Keratinocyte (primary cell): ENCODE results near the gene AZIN2.

Experiments
- EZH2 ChIP-seq: IDR thresholded peaks from one replicate; pipeline ENCODE4 v1.6.1; 2012; ENCODE audit warnings: inconsistent platforms, mild to moderate bottlenecking, low read length, moderate library complexity
- TF ChIP-seq, protein P1 (sequence below), 3 experiments: IDR thresholded peaks in 1 of 3; conservative IDR thresholded peaks in 1 of 3; optimal IDR thresholded peaks in 1 of 3; 2 replicates in 2 of 3; 3 replicates in 1 of 3; pipeline versions ENCODE3 to v1.5.1; 2011; ENCODE audit warnings: low read length in 3 of 3, mild to moderate bottlenecking in 3 of 3, moderate library complexity in 2 of 3, control low read depth in 1 of 3, inconsistent platforms in 1 of 3; ENCODE audit not compliant: insufficient read depth in 2 of 3; ENCODE audit errors: extremely low read depth in 1 of 3

GRCh38 chr1:33065301-33065700, 15.7 kb upstream of the AZIN2 start:
- no peak for TF ChIP-seq EZH2
- TF ChIP-seq, protein P1, sequence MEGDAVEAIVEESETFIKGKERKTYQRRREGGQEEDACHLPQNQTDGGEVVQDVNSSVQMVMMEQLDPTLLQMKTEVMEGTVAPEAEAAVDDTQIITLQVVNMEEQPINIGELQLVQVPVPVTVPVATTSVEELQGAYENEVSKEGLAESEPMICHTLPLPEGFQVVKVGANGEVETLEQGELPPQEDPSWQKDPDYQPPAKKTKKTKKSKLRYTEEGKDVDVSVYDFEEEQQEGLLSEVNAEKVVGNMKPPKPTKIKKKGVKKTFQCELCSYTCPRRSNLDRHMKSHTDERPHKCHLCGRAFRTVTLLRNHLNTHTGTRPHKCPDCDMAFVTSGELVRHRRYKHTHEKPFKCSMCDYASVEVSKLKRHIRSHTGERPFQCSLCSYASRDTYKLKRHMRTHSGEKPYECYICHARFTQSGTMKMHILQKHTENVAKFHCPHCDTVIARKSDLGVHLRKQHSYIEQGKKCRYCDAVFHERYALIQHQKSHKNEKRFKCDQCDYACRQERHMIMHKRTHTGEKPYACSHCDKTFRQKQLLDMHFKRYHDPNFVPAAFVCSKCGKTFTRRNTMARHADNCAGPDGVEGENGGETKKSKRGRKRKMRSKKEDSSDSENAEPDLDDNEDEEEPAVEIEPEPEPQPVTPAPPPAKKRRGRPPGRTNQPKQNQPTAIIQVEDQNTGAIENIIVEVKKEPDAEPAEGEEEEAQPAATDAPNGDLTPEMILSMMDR (optimal IDR thresholded peaks at IDR 0.05 in 1 of 3, IDR thresholded peaks at IDR 0.05 in 1 of 3, conservative IDR thresholded peaks at IDR 0.05 in 1 of 3; ENCODE audit: extremely low read depth in 1 of 3, insufficient read depth in 2 of 3, low read length in 3 of 3), result no peak
